ENCODE results near the gene KMT5C.
"Not testable (repeated sequence)": the region's sequence is repeated elsewhere in the genome, so short reads cannot be mapped to it uniquely, and the experiment has no call there.

DNA sequence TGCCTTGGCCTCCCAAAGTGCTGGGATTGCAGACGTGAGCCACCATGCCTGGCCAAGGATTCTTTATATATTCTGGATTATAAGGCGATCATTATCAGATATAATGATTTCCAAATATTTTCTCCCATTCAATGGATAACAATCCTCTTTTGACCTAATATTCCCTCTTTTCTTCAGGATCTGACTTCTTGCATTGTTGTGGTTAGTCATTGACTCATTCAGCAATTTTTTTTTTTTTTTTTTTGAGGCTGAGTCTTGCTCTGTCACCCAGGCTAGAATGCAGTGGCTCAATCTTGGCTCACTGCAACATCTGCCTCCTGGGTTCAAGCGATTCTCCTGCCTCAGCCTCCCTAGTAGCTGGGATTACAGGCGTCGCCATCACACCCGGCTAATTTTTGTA, 9.9 kb upstream of the KMT5C start:
- TF ChIP-seq GLIS3, ZFP30 (CRISPR knock-in tag; IDR thresholded peaks at IDR 0.05): not testable (repeated sequence)

All from SK-N-SH treated with all-trans-retinoic acid at 6 μM for 48 hours (cell line).